ENCODE results near the gene CRABP2. TPM values are rescaled to one million over a fixed set of nuclear protein-coding genes. Genes with fewer than 3 reads are reported as not detected.

The CRABP2 gene
- total and polyA plus RNA-seq, 10 of the 15 experiments (the other 5 are each of a cell fraction or from before 2014, with no cell fraction given) = 0.21 to 1.3 (median 0.41) TPM

GRCh38 chr1:156751451-156751756 lies 46.0 kb upstream of the CRABP2 start, which contains the start of gene HDGF:
Gene HDGF (minus strand): TSS chr1:156751675. CDS start chr1:156751429, 246 bp downstream.
- no peak for DNase-seq (ENCODE audit: low read depth, low spot score)

GRCh38 chr1:156750711-156751450 lies 45.5 kb upstream of the CRABP2 start:
- H3K4me1 ChIP-seq (ENCODE audit: control insufficient read depth, insufficient read depth, low read length) = peaks cover 28% of the 10 kb centered on the region
- H4K20me1 ChIP-seq (ENCODE audit: control insufficient read depth, insufficient read depth) = no peaks in the 10 kb centered on the region
- no peaks in the 10 kb centered on the region for H3K27me3 ChIP-seq (replicated peaks in 1 of 2; ENCODE audit: control insufficient read depth in 2 of 2, insufficient read depth in 2 of 2, low read length in 1 of 2)
- intact Hi-C loops (cut with micrococcal nuclease; ENCODE audit: unreplicated experiment) = loop anchor here (1.0 kb wide), 1 partner anchor 16 kb away; the partner anchor contains the start of gene PRCC
- DNase-seq (ENCODE audit: low read depth, low spot score) (no peak), ATAC-seq (peak; percentile 7), FAIRE-seq (no peak)
- WGBS (ENCODE audit: insufficient coverage, insufficient replicate concordance, low lambda C conversion rate, missing lambda C conversion rate) = under 1% methylated on average over 60 of the region's 64 CpGs
- in situ Hi-C loops (cut with MboI) = no loop called here
- SMC1A ChIA-PET (ENCODE audit: uncharacterized antibody, unreplicated experiment) = interaction anchor here (1.0 to 4.5 kb wide), 3 partner anchors 16 to 24 kb away, joined by 3 to 43 read pairs (median 24); partner anchors contain the start of genes ISG20L2, METTL25B and PRCC
- RAD21 ChIA-PET (ENCODE audit: unreplicated experiment) = interaction anchor here (1.0 to 4.2 kb wide), 6 partner anchors 9 to 93 kb away, joined by 3 to 34 read pairs (median 13); partner anchors contain the start of genes ISG20L2, METTL25B, MRPL24 and PRCC
- no peaks in the 10 kb centered on the region for H3K9me3 ChIP-seq (replicated peaks; ENCODE audit: control insufficient read depth, insufficient read depth, low read length)
- H3K9ac ChIP-seq (ENCODE audit: control insufficient read depth, insufficient read depth, low read length) = peak overlapping the region; percentile 98
- CTCF ChIA-PET = interaction anchor here (1.7 to 4.5 kb wide), 4 partner anchors 10 to 61 kb away, joined by 10 to 56 read pairs (median 18); partner anchors contain the start of genes METTL25B, MRPL24 and PRCC
- POLR2A ChIA-PET = interaction anchor here (1.6 to 4.4 kb wide), 4 partner anchors 10 to 23 kb away, joined by 10 to 45 read pairs (median 24); partner anchors contain the start of genes ISG20L2, METTL25B, MRPL24 and PRCC
- H3K79me2 ChIP-seq (ENCODE audit: control insufficient read depth, insufficient read depth, low read length) = peaks cover 71% of the 10 kb centered on the region
- peak overlapping the region; percentile 9 for H2AFZ ChIP-seq (ENCODE audit: control insufficient read depth, low read depth, low read length)
- no TSS peak for BruUV-seq (replicated peaks)
- H3K4me3 ChIP-seq = peak overlapping the region; percentile 99
- peak overlapping the region; percentile 99 for H3K27ac ChIP-seq (ENCODE audit: control insufficient read depth, insufficient read depth)
- H3K36me3 ChIP-seq (ENCODE audit: control insufficient read depth in 2 of 2, insufficient read depth in 2 of 2, low read length in 1 of 2) = 0 out of 4 replicates have a peak, but pooled peaks cover 0 to 3% of the 10 kb centered on the region in 2 experiments
- peak overlapping the region; percentile 99 for H3K4me2 ChIP-seq (ENCODE audit: control insufficient read depth, insufficient read depth)
- TF ChIP-seq YY1 (IDR thresholded peaks at IDR 0.05; ENCODE audit: low read depth, low read length) (peak; percentile 35; the same call in 1 of the 2 replicates), POU2F2 (IDR thresholded peaks at IDR 0.05; ENCODE audit: borderline replicate concordance, low read depth, low read length) (peak; percentile 6; the same call in 1 of the 3 replicates), SMAD5 (IDR thresholded peaks at IDR 0.05; ENCODE audit: low read depth) (0 out of 2 replicates have a peak, but pooled peaks have one; percentile 15), TCF12 (IDR thresholded peaks at IDR 0.05; ENCODE audit: low read depth, low read length) (0 out of 2 replicates have a peak, but pooled peaks have one; percentile 18), BHLHE40 (IDR thresholded peaks at IDR 0.05; ENCODE audit: borderline replicate concordance in 1 of 2, low read depth in 2 of 2, low read length in 1 of 2) (peak in 1 of 2 experiments; percentile 60; a peak in 1 of 4 replicates), NBN (IDR thresholded peaks at IDR 0.05) (no peak), ZBED1 (IDR thresholded peaks at IDR 0.05; ENCODE audit: borderline replicate concordance) (0 out of 2 replicates have a peak, but pooled peaks have one; percentile 16), TAF1 (IDR thresholded peaks at IDR 0.05; ENCODE audit: borderline replicate concordance, low read depth, low read length) (peak; percentile 8; the same call in 1 of the 2 replicates), DPF2 (IDR thresholded peaks at IDR 0.05) (peak; percentile 10; the same call in 1 of the 2 replicates), ATF3 (IDR thresholded peaks at IDR 0.05; ENCODE audit: borderline replicate concordance, extremely low read depth, low read depth, low read length) (no peak)

More at GRCh38 chr1:156751451-156751756, 46.0 kb upstream of the CRABP2 start, which contains the start of gene HDGF:
- Histone ChIP-seq H3K27ac (ENCODE audit: control insufficient read depth, insufficient read depth) (peak within 1 kb of the TSS; percentile 99), H3K9ac (ENCODE audit: control insufficient read depth, insufficient read depth, low read length) (peak within 1 kb of the TSS; percentile 98), H3K4me1 (ENCODE audit: control insufficient read depth, insufficient read depth, low read length) (peaks cover 28% of the 10 kb centered on the region), H3K36me3 (ENCODE audit: control insufficient read depth in 2 of 2, insufficient read depth in 2 of 2, low read length in 1 of 2) (no peaks in the 10 kb centered on the region), H3K4me2 (ENCODE audit: control insufficient read depth, insufficient read depth) (peak within 1 kb of the TSS; percentile 99), H4K20me1 (ENCODE audit: control insufficient read depth, insufficient read depth) (no peaks in the 10 kb centered on the region), H3K27me3 (replicated peaks in 1 of 2; ENCODE audit: control insufficient read depth in 2 of 2, insufficient read depth in 2 of 2, low read length in 1 of 2) (no peaks in the 10 kb centered on the region), H3K79me2 (ENCODE audit: control insufficient read depth, insufficient read depth, low read length) (peaks cover 66% of the 10 kb centered on the region), H3K9me3 (replicated peaks; ENCODE audit: control insufficient read depth, insufficient read depth, low read length) (no peaks in the 10 kb centered on the region), H2AFZ (ENCODE audit: control insufficient read depth, low read depth, low read length) (peak within 1 kb of the TSS; percentile 82), H3K4me3 (peak within 1 kb of the TSS; percentile 99)
- POLR2A ChIA-PET = interaction anchor here (0.5 to 4.4 kb wide), 7 partner anchors 10 to 806 kb away, joined by 3 to 45 read pairs (median 10); partner anchors contain the start of genes ISG20L2, METTL25B, MRPL24 and PRCC
- TF ChIP-seq SMARCA5 (IDR thresholded peaks at IDR 0.05) (peak; percentile 52), PAX5 (IDR thresholded peaks at IDR 0.05; ENCODE audit: borderline replicate concordance, low read depth, low read length) (no peak), IRF4 (IDR thresholded peaks at IDR 0.05; ENCODE audit: low read depth, low read length) (no peak), CBX5 (IDR thresholded peaks at IDR 0.05; ENCODE audit: low read depth) (no peak)
- intact Hi-C loops (cut with micrococcal nuclease; ENCODE audit: unreplicated experiment) = loop anchor here (1.0 kb wide), 1 partner anchor 16 kb away; the partner anchor contains the start of gene PRCC
- in situ Hi-C loops (cut with MboI) = no loop called here
- 0% methylated on average over 21 of the region's 48 CpGs for WGBS (ENCODE audit: insufficient coverage, insufficient replicate concordance, low lambda C conversion rate, missing lambda C conversion rate)
- no peak for ATAC-seq
- CTCF ChIA-PET = interaction anchor here (1.0 to 4.5 kb wide), 5 partner anchors 11 to 138 kb away, joined by 3 to 56 read pairs (median 15); partner anchors contain the start of genes METTL25B, MRPL24 and PRCC
- BruUV-seq (replicated peaks) = no TSS peak
- SMC1A ChIA-PET (ENCODE audit: uncharacterized antibody, unreplicated experiment) = interaction anchor here (1.0 to 4.5 kb wide), 3 partner anchors 15 to 24 kb away, joined by 3 to 43 read pairs (median 24); partner anchors contain the start of genes ISG20L2, METTL25B and PRCC
- RAD21 ChIA-PET (ENCODE audit: unreplicated experiment) = interaction anchor here (0.7 to 4.2 kb wide), 7 partner anchors 10 to 108 kb away, joined by 3 to 34 read pairs (median 5); partner anchors contain the start of genes ISG20L2, METTL25B, MRPL24 and PRCC
- no peak for FAIRE-seq

All from GM12878 (cell line).